Omental fat pad (tissue), 4 donors: ENCODE data around the gene FAM177B. TPM values are rescaled to one million over a fixed set of nuclear protein-coding genes. Genes with fewer than 3 reads are reported as not detected.
A peak's percentile ranks its signal among the peaks of the same experiment; 100 is the strongest.

Experiments used
- ATAC-seq: fragments of 150-250 bp; one replicate; pipeline ENCODE4 v1.9.1; 2016; ENCODE audit warnings: mild to moderate bottlenecking, moderate library complexity; ENCODE audit not compliant: low FRiP score
- DNase-seq: peaks from one replicate; pipeline ENCODE4 v3.0.0-alpha.2; 2019; ENCODE audit warnings: low spot score
- total RNA-seq, 4 donors: library from RNA; depleted of rRNA; stranded (reverse); fragments of >200 nt; gene quantifications; one replicate each; pipeline ENCODE4 v1.1.0, GENCODE V29; 2016
- TF ChIP-seq, protein P1 (sequence below), 3 donors: fragments of 450-650 bp; IDR thresholded peaks; one replicate each; pipeline ENCODE4 v1.5.1; 2016 to 2017; ENCODE audit warnings: antibody characterized with exemption in 3 of 3, mild to moderate bottlenecking in 3 of 3, moderate library complexity in 2 of 3

Gene FAM177B
- total RNA-seq, 4 donors from 2014 or later: 1.1 TPM; not detected in 3

DNA sequence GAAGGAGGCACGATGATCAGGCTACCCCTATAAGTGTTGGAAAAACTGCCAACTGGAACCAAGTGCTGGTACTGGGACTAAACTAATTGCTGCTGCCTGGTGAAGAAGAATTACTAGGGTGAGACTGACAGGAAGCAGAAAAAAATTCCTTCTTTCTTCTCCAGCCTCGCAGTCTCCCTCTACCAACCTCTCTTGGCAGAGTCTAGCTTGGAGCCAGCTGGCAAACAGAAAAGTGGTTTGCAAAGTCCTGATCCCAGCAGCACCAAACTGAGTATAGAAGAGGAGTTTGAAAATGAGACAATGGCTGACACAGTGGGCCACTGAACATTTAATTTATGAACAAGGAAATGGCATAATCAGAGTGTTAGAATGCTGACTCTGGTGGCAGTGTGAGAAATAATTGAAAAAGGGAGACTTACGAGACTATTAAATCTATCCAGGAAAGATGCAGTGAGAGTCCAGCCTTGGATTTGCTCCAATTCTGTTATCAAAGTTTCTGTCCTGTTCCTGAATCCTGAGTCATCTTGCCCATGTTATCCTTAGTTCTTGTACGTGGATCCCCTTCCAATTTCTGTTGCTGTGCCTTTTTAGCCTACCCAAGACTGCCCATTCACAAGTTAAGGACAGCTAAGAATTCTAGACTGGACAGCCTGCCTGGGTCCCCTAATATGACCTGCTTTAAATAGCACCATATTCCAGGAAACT, 54.2 kb downstream of the FAM177B start:
- ATAC-seq: peak; percentile 55

DNA sequence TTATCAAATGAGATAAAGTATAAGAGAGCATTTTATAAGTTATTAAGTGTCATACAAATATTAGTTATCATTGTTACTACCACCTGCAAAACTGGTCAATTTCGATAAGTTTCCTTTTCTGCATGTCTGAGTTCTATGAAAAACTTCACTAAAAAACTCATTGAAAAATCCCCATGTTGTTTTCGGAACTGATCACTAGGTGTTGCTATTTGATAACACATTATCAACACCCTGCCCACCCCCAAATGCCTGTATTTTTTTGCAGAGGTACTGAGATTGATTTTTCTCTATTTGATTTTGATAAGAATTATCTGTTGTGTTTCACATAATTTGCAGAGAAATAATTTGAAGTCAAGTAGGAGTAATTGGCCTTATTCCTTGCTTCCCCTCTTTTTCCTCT, 55.7 kb downstream of the FAM177B start:
- TF ChIP-seq, protein P1, sequence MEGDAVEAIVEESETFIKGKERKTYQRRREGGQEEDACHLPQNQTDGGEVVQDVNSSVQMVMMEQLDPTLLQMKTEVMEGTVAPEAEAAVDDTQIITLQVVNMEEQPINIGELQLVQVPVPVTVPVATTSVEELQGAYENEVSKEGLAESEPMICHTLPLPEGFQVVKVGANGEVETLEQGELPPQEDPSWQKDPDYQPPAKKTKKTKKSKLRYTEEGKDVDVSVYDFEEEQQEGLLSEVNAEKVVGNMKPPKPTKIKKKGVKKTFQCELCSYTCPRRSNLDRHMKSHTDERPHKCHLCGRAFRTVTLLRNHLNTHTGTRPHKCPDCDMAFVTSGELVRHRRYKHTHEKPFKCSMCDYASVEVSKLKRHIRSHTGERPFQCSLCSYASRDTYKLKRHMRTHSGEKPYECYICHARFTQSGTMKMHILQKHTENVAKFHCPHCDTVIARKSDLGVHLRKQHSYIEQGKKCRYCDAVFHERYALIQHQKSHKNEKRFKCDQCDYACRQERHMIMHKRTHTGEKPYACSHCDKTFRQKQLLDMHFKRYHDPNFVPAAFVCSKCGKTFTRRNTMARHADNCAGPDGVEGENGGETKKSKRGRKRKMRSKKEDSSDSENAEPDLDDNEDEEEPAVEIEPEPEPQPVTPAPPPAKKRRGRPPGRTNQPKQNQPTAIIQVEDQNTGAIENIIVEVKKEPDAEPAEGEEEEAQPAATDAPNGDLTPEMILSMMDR (IDR thresholded peaks at IDR 0.05): no peak
- DNase-seq (no peak), ATAC-seq (no peak)

More for the DNA sequence above, 54.2 kb downstream of the FAM177B start:
- TF ChIP-seq, protein P1 (IDR thresholded peaks at IDR 0.05): no peak
- DNase-seq: no peak

DNA sequence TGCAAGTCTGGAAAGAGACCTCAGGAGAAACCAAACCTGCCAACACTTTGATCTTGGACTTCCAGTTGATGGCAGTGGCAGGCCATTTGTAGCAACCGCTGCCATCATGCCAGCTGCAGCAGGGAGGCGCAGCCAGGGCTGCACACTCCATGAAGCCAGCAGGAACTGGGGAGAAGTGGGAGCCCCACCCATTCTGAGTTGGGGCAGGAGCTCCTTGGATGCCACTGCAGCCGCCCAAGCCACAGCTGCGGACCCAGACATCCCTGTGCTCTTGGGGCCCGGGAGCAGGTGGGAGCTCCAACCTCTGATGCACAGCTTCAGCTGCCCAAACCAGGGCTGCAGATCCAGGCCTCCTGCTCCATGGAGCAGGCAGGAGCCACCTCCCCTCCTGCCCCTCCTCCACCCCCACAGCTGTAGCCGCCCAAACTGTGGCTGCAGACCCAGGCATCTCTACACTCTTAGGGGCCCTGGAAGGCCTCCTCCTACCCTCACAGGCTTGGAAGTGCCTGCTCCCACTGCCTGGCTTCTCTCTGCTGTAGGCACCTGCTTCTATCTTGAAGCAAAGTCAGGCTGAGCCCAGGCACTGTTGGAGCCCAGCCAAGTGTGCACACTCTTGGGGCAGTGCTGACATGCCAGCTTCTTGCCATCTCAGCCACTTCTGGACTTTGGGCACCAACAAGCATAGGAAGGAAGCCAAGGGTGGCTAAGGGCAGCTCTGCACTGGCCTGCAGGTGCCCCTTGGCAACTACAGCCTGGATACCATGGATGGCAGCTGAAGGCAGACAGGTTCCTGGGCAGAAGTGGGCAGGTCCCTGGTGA, 57.9 kb downstream of the FAM177B start:
- TF ChIP-seq, protein P1 (IDR thresholded peaks at IDR 0.05): no peak
- DNase-seq: no peak
- no peak for ATAC-seq

DNA sequence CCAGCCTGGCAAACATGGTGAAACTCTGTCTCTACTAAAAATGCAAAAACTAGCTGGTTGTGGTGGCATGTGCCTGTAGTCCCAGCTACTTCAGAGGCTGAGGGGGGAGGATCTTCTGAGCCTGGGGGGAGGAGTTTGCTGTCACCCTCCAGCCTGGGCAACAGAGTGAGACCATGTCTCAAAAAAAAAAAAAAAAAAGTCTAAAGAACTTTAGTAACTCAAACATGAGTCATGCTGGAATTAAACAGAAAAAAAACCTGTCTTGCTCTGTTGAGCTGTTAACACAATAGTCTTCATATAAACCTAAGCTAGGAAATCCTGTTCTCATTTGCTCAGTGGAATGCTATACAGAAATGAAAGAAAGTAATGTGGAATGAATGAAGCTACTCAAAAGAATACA, 61.1 kb downstream of the FAM177B start:
- ATAC-seq (no peak), DNase-seq (no peak)
- TF ChIP-seq, protein P1 (IDR thresholded peaks at IDR 0.05): no peak

DNA sequence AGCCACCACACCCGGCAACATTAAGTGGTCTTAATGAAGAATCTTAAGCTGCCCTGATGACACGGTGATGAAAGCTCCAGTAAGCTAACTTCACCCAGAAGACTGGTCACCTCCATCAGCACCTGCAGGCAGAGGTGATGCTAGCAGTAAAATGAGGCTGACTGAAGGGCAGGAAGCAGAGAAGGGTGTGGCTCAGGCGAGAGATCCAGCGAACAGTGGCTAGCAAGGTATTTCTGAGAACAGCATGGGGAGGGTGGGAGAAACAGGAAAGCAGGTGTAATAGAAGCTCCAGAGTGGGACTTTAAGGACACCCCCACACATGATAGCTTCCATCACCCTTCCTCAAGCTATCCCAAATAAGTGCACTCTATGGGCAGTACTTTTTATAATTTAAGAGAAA, 62.0 kb downstream of the FAM177B start:
- DNase-seq (no peak), ATAC-seq (no peak)
- TF ChIP-seq, protein P1 (IDR thresholded peaks at IDR 0.05): no peak

Other genes starting within 250 kb of the FAM177B start
- gene HHIPL2, start 189.1 kb upstream of the FAM177B start, total RNA-seq: under 1 TPM in 1 of 4 donors, not detected in 3; 0.31 TPM
- gene TAF1A, start 147.3 kb upstream of the FAM177B start, total RNA-seq: 10 to 100 TPM in 2 of 4 donors, 1 to 10 TPM in 2; 4.1 to 11.4 (median 8.3) TPM
- 10 to 100 TPM; 33.3 to 98.2 (median 52.4) TPM for gene MIA3, start 119.1 kb upstream of the FAM177B start, total RNA-seq
- 100 to 1,000 TPM in 2 of 4 donors, 10 to 100 TPM in 2; 66.7 to 117 (median 88.4) TPM for gene AIDA, start 24.7 kb upstream of the FAM177B start, total RNA-seq
- gene BROX, start 24.6 kb upstream of the FAM177B start, total RNA-seq: 10 to 100 TPM; 23.9 to 53.3 (median 39.8) TPM
- 10 to 100 TPM; 10.1 to 59.9 (median 18.4) TPM for gene DISP1, start 77.8 kb downstream of the FAM177B start, total RNA-seq